DND-41 (cell line): Measurements from ENCODE around the gene ADARB2.

Experiments used
- ATAC-seq: fragments of 200-7000 bp; cut with Tn5 transposase; 3 replicates; pipeline ENCODE4 v1.9.1; 2021; ENCODE audit warnings: low read depth; ENCODE audit not compliant: insufficient read depth
- DNase-seq: peaks from one replicate; pipeline ENCODE4 v3.0.0-alpha.2; 2020
- H2AFZ ChIP-seq: 2 replicates; pipeline ENCODE4 v1.6.0; 2012; ENCODE audit warnings: low read depth, low read length
- H3K27ac ChIP-seq: 2 replicates; pipeline ENCODE4 v1.5.1; 2012; ENCODE audit warnings: low read length, inconsistent platforms
- H3K27me3 ChIP-seq: fragments of 200-600 bp; sonication (generic); 2 replicates; pipeline ENCODE4 v1.6.0; 2012; ENCODE audit warnings: low read length, mild to moderate bottlenecking, inconsistent platforms; ENCODE audit not compliant: insufficient read depth, poor library complexity
- H3K36me3 ChIP-seq: 2 replicates; pipeline ENCODE4 v1.5.1; 2012; ENCODE audit warnings: low read length, inconsistent platforms; ENCODE audit not compliant: insufficient read depth
- H3K4me1 ChIP-seq: 2 replicates; pipeline ENCODE4 v1.5.1; 2012; ENCODE audit warnings: mild to moderate bottlenecking, low read length; ENCODE audit not compliant: insufficient read depth
- H3K4me2 ChIP-seq: 2 replicates; pipeline ENCODE4 v1.6.0; 2012; ENCODE audit warnings: mild to moderate bottlenecking, moderate library complexity, low read length, inconsistent platforms; ENCODE audit not compliant: insufficient read depth
- H3K4me3 ChIP-seq, 2 experiments: fragments of 200-600 bp in 1 of 2; shearing (Covaris generic) in 1 of 2; 2 replicates each; pipeline ENCODE4 v1.5.1; 2012 to 2016; ENCODE audit warnings: inconsistent platforms in 2 of 2, low read length in 2 of 2, mild to moderate bottlenecking in 2 of 2, low read depth in 1 of 2, moderate library complexity in 1 of 2
- H3K79me2 ChIP-seq: 2 replicates; pipeline ENCODE4 v1.6.0; 2012; ENCODE audit warnings: low read length, inconsistent platforms; ENCODE audit not compliant: insufficient read depth
- H3K9ac ChIP-seq: 2 replicates; pipeline ENCODE4 v1.6.0; 2012; ENCODE audit warnings: low read depth, mild to moderate bottlenecking, inconsistent platforms, low read length, moderate library complexity
- H3K9me3 ChIP-seq: 2 replicates; pipeline ENCODE4 v1.5.1; 2012; ENCODE audit warnings: low read length, moderate library complexity, mild to moderate bottlenecking, inconsistent platforms; ENCODE audit not compliant: insufficient read depth, severe bottlenecking
- H4K20me1 ChIP-seq: 2 replicates; pipeline ENCODE4 v1.6.0; 2012; ENCODE audit warnings: low read length; ENCODE audit not compliant: insufficient read depth
- EZH2 ChIP-seq: IDR thresholded peaks from 3 replicates; pipeline ENCODE4 v1.6.1; 2012; ENCODE audit warnings: borderline replicate concordance, low read depth, mild to moderate bottlenecking, moderate library complexity, low read length, inconsistent platforms; ENCODE audit not compliant: severe bottlenecking
- TF ChIP-seq, protein P1 (sequence below): IDR thresholded peaks from 2 replicates; pipeline ENCODE4 v1.5.1; 2012; ENCODE audit warnings: borderline replicate concordance, low read length, moderate library complexity, mild to moderate bottlenecking; ENCODE audit not compliant: poor library complexity, severe bottlenecking; ENCODE audit errors: extremely low read depth

The ADARB2 gene

DNA sequence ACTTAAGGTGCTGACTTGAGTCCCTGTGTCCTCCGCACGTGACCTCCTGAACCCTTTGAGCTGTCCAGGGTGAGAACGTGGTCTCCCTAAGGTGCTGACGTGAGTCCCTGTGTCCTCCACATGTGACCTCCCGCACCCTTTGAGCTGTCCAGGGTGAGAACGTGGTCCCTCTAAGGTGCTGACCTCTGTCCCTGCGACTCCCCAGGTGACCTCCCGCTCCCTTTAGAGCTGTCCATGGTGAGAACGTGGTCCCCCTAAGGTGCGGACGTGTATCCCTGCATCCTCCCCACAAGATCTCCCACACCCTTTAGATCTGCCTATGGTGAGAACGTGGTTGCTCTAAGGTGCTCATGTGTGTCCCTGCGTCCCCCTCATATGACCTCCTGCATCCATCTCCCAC lies 174.3 kb downstream of the ADARB2 start:
- no peak overlapping the region for H3K9ac ChIP-seq
- no peaks in the 10 kb centered on the region for H3K9me3 ChIP-seq
- peaks cover 11% of the 10 kb centered on the region; the same call in 1 of the 2 replicates for H3K4me1 ChIP-seq
- no peak for TF ChIP-seq EZH2
- TF ChIP-seq, protein P1, sequence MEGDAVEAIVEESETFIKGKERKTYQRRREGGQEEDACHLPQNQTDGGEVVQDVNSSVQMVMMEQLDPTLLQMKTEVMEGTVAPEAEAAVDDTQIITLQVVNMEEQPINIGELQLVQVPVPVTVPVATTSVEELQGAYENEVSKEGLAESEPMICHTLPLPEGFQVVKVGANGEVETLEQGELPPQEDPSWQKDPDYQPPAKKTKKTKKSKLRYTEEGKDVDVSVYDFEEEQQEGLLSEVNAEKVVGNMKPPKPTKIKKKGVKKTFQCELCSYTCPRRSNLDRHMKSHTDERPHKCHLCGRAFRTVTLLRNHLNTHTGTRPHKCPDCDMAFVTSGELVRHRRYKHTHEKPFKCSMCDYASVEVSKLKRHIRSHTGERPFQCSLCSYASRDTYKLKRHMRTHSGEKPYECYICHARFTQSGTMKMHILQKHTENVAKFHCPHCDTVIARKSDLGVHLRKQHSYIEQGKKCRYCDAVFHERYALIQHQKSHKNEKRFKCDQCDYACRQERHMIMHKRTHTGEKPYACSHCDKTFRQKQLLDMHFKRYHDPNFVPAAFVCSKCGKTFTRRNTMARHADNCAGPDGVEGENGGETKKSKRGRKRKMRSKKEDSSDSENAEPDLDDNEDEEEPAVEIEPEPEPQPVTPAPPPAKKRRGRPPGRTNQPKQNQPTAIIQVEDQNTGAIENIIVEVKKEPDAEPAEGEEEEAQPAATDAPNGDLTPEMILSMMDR, result no peak
- H3K27me3 ChIP-seq, result no peaks in the 10 kb centered on the region
- H3K79me2 ChIP-seq, result no peaks in the 10 kb centered on the region
- no peak overlapping the region for H3K4me3 ChIP-seq
- no peak overlapping the region for H3K4me2 ChIP-seq
- no peak for DNase-seq
- no peak for ATAC-seq
- no peak overlapping the region for H3K27ac ChIP-seq
- H4K20me1 ChIP-seq, result no peaks in the 10 kb centered on the region
- no peak overlapping the region for H2AFZ ChIP-seq
- no peaks in the 10 kb centered on the region for H3K36me3 ChIP-seq

DNA sequence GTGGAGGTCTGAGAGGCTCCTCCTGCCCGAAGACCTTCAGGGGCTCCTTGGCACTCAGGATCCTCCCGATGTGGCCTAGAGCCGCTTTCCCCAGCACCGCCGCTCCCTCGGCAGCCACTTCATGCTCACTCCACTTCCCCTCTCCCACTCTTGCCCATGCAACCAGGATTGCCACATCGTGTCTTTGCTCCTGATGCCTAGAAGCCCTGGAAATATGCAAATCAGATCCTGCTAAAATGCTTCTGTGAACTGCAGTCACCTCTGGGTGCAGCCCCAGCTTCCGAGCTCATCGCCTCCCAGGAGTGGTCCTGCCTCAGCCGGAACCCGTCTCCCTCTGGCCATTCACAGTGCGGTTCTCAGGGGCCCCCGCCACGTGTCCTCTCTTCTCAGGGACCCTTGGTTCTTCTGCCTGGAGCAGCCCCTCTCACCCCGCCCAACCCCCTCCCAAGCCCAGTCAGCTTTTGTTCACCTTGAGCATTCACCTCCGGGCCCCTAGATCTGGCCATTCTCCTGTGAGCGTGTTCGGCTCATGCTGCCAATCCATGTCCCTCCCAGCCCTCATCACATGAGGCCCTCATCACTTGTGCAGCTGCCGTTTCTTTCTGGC lies 175.5 kb downstream of the ADARB2 start:
- H3K27me3 ChIP-seq, result no peaks in the 10 kb centered on the region
- DNase-seq (no peak), ATAC-seq (no peak)
- no peak overlapping the region for H3K27ac ChIP-seq
- H3K4me2 ChIP-seq, result no peak overlapping the region
- H2AFZ ChIP-seq, result no peak overlapping the region
- no peaks in the 10 kb centered on the region for H3K79me2 ChIP-seq
- H3K9me3 ChIP-seq, result no peaks in the 10 kb centered on the region
- no peaks in the 10 kb centered on the region for H4K20me1 ChIP-seq
- H3K9ac ChIP-seq, result no peak overlapping the region
- TF ChIP-seq, protein P1, result no peak
- TF ChIP-seq EZH2, result no peak
- H3K4me3 ChIP-seq, result no peak overlapping the region
- no peaks in the 10 kb centered on the region for H3K36me3 ChIP-seq
- no peaks in the 10 kb centered on the region for H3K4me1 ChIP-seq

- H3K9ac ChIP-seq, result no peak overlapping the region
- H3K9me3 ChIP-seq, result no peaks in the 10 kb centered on the region
- H3K4me2 ChIP-seq, result no peak overlapping the region
- no peaks in the 10 kb centered on the region for H4K20me1 ChIP-seq
- H2AFZ ChIP-seq, result no peak overlapping the region
- DNase-seq (no peak), ATAC-seq (no peak)
- no peak overlapping the region for H3K27ac ChIP-seq
- no peak for TF ChIP-seq EZH2
- TF ChIP-seq, protein P1, result no peak
- no peaks in the 10 kb centered on the region for H3K4me1 ChIP-seq
- H3K36me3 ChIP-seq, result no peaks in the 10 kb centered on the region
- no peaks in the 10 kb centered on the region for H3K27me3 ChIP-seq
- no peak overlapping the region for H3K4me3 ChIP-seq
- H3K79me2 ChIP-seq, result no peaks in the 10 kb centered on the region
These were observed 176.7 kb downstream of the ADARB2 start for GRCh38 chr10:1560535-1561192.

- no peak overlapping the region for H3K9ac ChIP-seq
- H3K27me3 ChIP-seq, result no peaks in the 10 kb centered on the region
- ATAC-seq (no peak), DNase-seq (no peak)
- H3K4me1 ChIP-seq, result no peaks in the 10 kb centered on the region
- no peak overlapping the region for H3K27ac ChIP-seq
- H3K36me3 ChIP-seq, result no peaks in the 10 kb centered on the region
- no peaks in the 10 kb centered on the region for H3K9me3 ChIP-seq
- no peak overlapping the region for H3K4me3 ChIP-seq
- H2AFZ ChIP-seq, result no peak overlapping the region
- no peaks in the 10 kb centered on the region for H4K20me1 ChIP-seq
- H3K79me2 ChIP-seq, result no peaks in the 10 kb centered on the region
- no peak overlapping the region for H3K4me2 ChIP-seq
- no peak for TF ChIP-seq EZH2
- TF ChIP-seq, protein P1, result no peak
These were observed 177.6 kb downstream of the ADARB2 start for GRCh38 chr10:1559761-1560160.
